NB4 (cell line): ENCODE results near the gene AUTS2.

Source experiments
- DNase-seq: peaks from one replicate; pipeline ENCODE4 v3.0.0; 2010; ENCODE audit warnings: low read depth
- H3K4me3 ChIP-seq: one replicate; pipeline ENCODE4 v1.5.1; 2011; ENCODE audit warnings: mild to moderate bottlenecking, low read depth, low read length, moderate library complexity
- CTCF ChIP-seq: IDR thresholded peaks from one replicate; pipeline ENCODE4 v1.5.1; 2012; ENCODE audit warnings: low read depth, low read length
- MYC ChIP-seq: IDR thresholded peaks from 2 replicates; pipeline ENCODE4 v1.6.1; 2011; ENCODE audit warnings: low read depth, low read length
- POLR2A ChIP-seq: IDR thresholded peaks from 2 replicates; pipeline ENCODE4 v1.6.1; 2011; ENCODE audit warnings: mild to moderate bottlenecking; ENCODE audit not compliant: insufficient read length; ENCODE audit errors: extremely low read depth
- TF ChIP-seq, protein P1 (sequence below): IDR thresholded peaks from 2 replicates; pipeline ENCODE4 v1.6.1; 2011; ENCODE audit warnings: low read depth, low read length

Gene AUTS2

DNA sequence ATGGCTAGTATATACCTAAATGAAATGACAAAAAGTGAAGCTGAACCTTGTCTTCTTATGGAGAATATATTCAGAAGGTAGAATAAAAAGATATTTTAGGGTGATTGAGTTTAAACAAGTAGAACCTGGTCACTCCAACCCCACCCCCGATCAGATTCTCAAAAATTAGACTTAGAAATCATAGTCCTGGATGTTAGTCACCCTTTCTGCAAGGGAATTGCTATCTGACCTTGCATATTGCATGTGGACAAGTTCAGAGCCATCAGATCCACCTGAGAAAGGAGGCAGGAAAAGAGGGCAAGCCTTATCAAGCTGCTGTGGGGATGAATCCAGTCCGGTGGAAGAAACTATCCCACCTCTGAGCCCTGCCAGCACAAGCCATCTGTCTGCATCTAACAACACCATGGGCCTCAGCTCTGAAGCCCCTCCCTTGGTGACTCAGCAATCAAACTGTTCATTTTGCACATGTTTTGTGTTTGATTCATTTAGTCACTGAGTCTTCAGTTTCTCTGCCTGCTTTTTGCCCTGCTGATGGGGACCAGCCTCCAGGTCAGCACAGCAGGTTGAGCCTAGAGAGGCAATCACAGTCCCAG is 727.3 kb downstream of the AUTS2 start:
- no peak for TF ChIP-seq CTCF
- TF ChIP-seq POLR2A = no peak
- no peak overlapping the region for H3K4me3 ChIP-seq
- DNase-seq = peak; percentile 32

GRCh38 chr7:70334295-70334694 is 736.0 kb downstream of the AUTS2 start:
- H3K4me3 ChIP-seq = no peak overlapping the region
- no peak for TF ChIP-seq POLR2A
- no peak for TF ChIP-seq CTCF
- DNase-seq = no peak

DNA sequence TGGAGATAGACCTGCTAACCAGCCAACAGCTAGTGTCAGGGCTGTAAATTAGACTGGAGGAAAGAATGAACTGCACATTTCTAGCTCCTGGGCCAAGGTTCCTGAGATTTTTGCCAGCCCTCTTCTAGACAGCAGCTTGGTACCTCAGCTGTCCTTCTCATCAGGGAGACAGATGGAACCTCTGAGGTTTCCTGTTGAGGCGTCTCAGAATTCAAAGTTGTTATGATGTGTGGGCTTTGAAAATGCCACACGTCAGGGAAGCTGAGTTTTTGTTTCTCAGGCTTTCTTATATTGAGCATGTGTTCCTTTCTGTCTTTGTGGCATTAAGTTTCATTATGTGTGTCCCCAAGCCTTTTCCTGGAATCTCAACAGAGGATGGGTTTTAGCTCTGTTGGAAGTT is 736.6 kb downstream of the AUTS2 start:
- H3K4me3 ChIP-seq = no peak overlapping the region
- no peak for DNase-seq
- TF ChIP-seq MYC (no peak), POLR2A (no peak), CTCF (no peak)
- TF ChIP-seq, protein P1, sequence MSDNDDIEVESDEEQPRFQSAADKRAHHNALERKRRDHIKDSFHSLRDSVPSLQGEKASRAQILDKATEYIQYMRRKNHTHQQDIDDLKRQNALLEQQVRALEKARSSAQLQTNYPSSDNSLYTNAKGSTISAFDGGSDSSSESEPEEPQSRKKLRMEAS = no peak

- H3K4me3 ChIP-seq = no peak overlapping the region
- no peak for DNase-seq
- TF ChIP-seq POLR2A (no peak), CTCF (no peak), MYC (no peak)
- TF ChIP-seq, protein P1 = no peak
Measured at GRCh38 chr7:70336536-70336935, 738.3 kb downstream of the AUTS2 start.

- DNase-seq = no peak
- no peak overlapping the region for H3K4me3 ChIP-seq
- TF ChIP-seq POLR2A (no peak), MYC (no peak), CTCF (no peak)
- TF ChIP-seq, protein P1 = no peak
Measured at GRCh38 chr7:70338015-70338414, 739.7 kb downstream of the AUTS2 start.

DNA sequence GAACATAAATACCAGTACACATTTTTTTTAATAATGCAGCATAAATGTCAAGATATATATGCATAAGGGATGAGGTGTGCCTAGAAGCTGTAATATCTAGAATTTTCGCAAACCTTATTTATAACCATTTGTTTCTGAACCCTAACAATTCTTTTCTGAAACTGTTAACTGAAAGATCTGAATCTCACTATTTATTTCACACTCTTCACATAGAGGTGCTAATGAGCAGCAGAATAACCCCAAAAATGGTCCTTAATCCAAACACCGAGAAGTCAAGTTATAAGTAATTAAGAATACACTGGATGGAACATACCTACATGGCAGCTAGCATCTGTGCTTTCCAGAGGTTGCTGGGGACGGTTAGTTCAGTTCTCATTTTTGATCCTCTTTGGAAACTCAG is 742.0 kb downstream of the AUTS2 start:
- no peak overlapping the region for H3K4me3 ChIP-seq
- TF ChIP-seq CTCF (no peak), MYC (no peak), POLR2A (no peak)
- TF ChIP-seq, protein P1 = no peak
- no peak for DNase-seq
